HepG2 (cell line): ENCODE results near the gene SYT7.

Experiments
- ATF3 ChIP-seq: sonication (generic); formaldehyde crosslinking; IDR thresholded peaks from 2 replicates; pipeline ENCODE4 v1.4.0; 2020; ENCODE audit warnings: missing genetic modification reagents
- EZH2 ChIP-seq: conservative IDR thresholded peaks from 2 replicates; pipeline ENCODE4 v1.6.1; 2012; ENCODE audit warnings: mild to moderate bottlenecking, low read depth, low read length, moderate library complexity
- HMGXB4 ChIP-seq, 2 experiments: sonication (generic) in 1 of 2; formaldehyde crosslinking in 1 of 2; IDR thresholded peaks; 2 replicates each; pipeline versions ENCODE4 v1.4.0 to v1.6.1; 2018 to 2020; ENCODE audit warnings: missing genetic modification reagents in 2 of 2, borderline replicate concordance in 1 of 2, low read depth in 1 of 2, mild to moderate bottlenecking in 1 of 2, missing biosample characterization in 1 of 2
- KLF16 ChIP-seq, 2 experiments: sonication (generic) in 1 of 2; formaldehyde crosslinking in 1 of 2; IDR thresholded peaks; 2 replicates each; pipeline versions ENCODE4 v1.6.1 to v1.8.0; 2016 to 2023; ENCODE audit warnings: missing genetic modification reagents in 2 of 2, missing compliant biosample characterization in 1 of 2
- POLR2A ChIP-seq, 2 experiments: IDR thresholded peaks; 2 replicates each; pipeline ENCODE4 v1.6.1; 2011; ENCODE audit warnings: low read depth in 2 of 2, low read length in 2 of 2, mild to moderate bottlenecking in 1 of 2, moderate library complexity in 1 of 2; ENCODE audit not compliant: insufficient read depth in 1 of 2
- STAG1 ChIP-seq: sonication (generic); formaldehyde crosslinking; IDR thresholded peaks from 2 replicates; pipeline ENCODE4 v1.4.0; 2020; ENCODE audit warnings: missing genetic modification reagents
- TEF ChIP-seq: sonication (generic); formaldehyde crosslinking; IDR thresholded peaks from 2 replicates; pipeline ENCODE4 v1.5.0; 2020; ENCODE audit warnings: missing genetic modification reagents
- YY1 ChIP-seq: IDR thresholded peaks from 2 replicates; pipeline ENCODE4 v1.6.1; 2011; ENCODE audit warnings: low read length, low read depth, moderate library complexity, mild to moderate bottlenecking; ENCODE audit not compliant: insufficient read depth, insufficient replicate concordance
- ZFX ChIP-seq: sonication (generic); formaldehyde crosslinking; IDR thresholded peaks from 2 replicates; pipeline ENCODE4 v1.4.0; 2020; ENCODE audit warnings: mild to moderate bottlenecking, low read depth, missing genetic modification reagents, moderate library complexity
- ZHX1 ChIP-seq: sonication (generic); formaldehyde crosslinking; IDR thresholded peaks from 2 replicates; pipeline ENCODE4 v1.8.1; 2022; ENCODE audit warnings: low read depth, mild to moderate bottlenecking, missing genetic modification reagents
- ZNF143 ChIP-seq: sonication (generic); formaldehyde crosslinking; IDR thresholded peaks from 2 replicates; pipeline ENCODE4 v1.4.0; 2020; ENCODE audit warnings: missing genetic modification reagents
- ZNF770 ChIP-seq: sonication (generic); formaldehyde crosslinking; IDR thresholded peaks from 2 replicates; pipeline ENCODE4 v1.5.0; 2020; ENCODE audit warnings: mild to moderate bottlenecking, missing genetic modification reagents

- TF ChIP-seq ZHX1 (no peak), ZFX (CRISPR knock-in tag) (no peak), ZNF143 (CRISPR knock-in tag) (no peak), STAG1 (CRISPR knock-in tag) (no peak), EZH2 (no peak), ATF3 (no peak), ZNF770 (CRISPR knock-in tag) (no peak), HMGXB4 (CRISPR knock-in tag; IDR thresholded peaks at IDR 0.05; ENCODE audit: borderline replicate concordance in 1 of 2, low read depth in 1 of 2) (no peak), TEF (CRISPR knock-in tag) (no peak), POLR2A (IDR thresholded peaks at IDR 0.05; ENCODE audit: insufficient read depth in 1 of 2, low read depth in 2 of 2, low read length in 2 of 2) (no peak), KLF16 (CRISPR knock-in tag; IDR thresholded peaks at IDR 0.05) (no peak), YY1 (no peak)
Measured at GRCh38 chr11:61531044-61531443, 49.8 kb downstream of the SYT7 start.
